OCI-LY7 (cell line): ENCODE data around the gene DLEC1. TPM values are rescaled to one million over a fixed set of nuclear protein-coding genes. Genes with fewer than 3 reads are reported as not detected.

Source experiments
- BruUV-seq: library from RNA; stranded (reverse); fragments of 400-500 nt; replicated peaks from 2 replicates; lab custom pipeline; 2021; lab: Mats Ljungman, UMichigan
- CTCF ChIA-PET: fragments of 300-600 bp; sonication (Branson Sonifier 250); formaldehyde crosslinking; loops from one replicate; lab custom pipeline; 2022; ENCODE audit warnings: antibody characterized with exemption; ENCODE audit not compliant: unreplicated experiment; lab: Charles Lee
- POLR2A ChIA-PET: fragments of 300-600 bp; sonication (Branson Sonifier 250); formaldehyde crosslinking; loops from one replicate; lab custom pipeline; 2022; ENCODE audit warnings: antibody characterized with exemption; lab: Charles Lee
- DNase-seq: peaks from one replicate; pipeline ENCODE4 v3.0.0-alpha.2; 2015; ENCODE audit warnings: low spot score
- H2AFZ ChIP-seq: fragments of 200-600 bp; sonication (generic), shearing (Covaris generic); 2 replicates; pipeline ENCODE4 v1.6.1; 2014; ENCODE audit warnings: mild to moderate bottlenecking, antibody characterized with exemption, low read length, moderate library complexity
- H3K27ac ChIP-seq: fragments of 200-600 bp; sonication (generic); 2 replicates; pipeline ENCODE4 v1.5.1; 2014; ENCODE audit warnings: mixed run types, low read depth, mild to moderate bottlenecking, moderate library complexity, low read length, inconsistent platforms; ENCODE audit not compliant: poor library complexity, severe bottlenecking
- H3K36me3 ChIP-seq: fragments of 200-600 bp; sonication (generic); 2 replicates; pipeline ENCODE4 v1.6.1; 2014; ENCODE audit warnings: mild to moderate bottlenecking, antibody characterized with exemption, low read length, moderate library complexity, mixed read lengths; ENCODE audit not compliant: insufficient read depth
- H3K4me1 ChIP-seq: fragments of 200-600 bp; sonication (generic); 2 replicates; pipeline ENCODE4 v1.5.1; 2014; ENCODE audit warnings: mild to moderate bottlenecking, low read length; ENCODE audit not compliant: insufficient read depth, poor library complexity, severe bottlenecking
- H3K4me2 ChIP-seq: fragments of 200-600 bp; sonication (generic); 2 replicates; pipeline ENCODE4 v1.6.1; 2014; ENCODE audit warnings: mild to moderate bottlenecking, low read length
- H3K4me3 ChIP-seq: fragments of 200-600 bp; sonication (generic); 2 replicates; pipeline ENCODE4 v1.5.1; 2014; ENCODE audit warnings: mild to moderate bottlenecking, low read depth, low read length; ENCODE audit not compliant: poor library complexity, severe bottlenecking
- H3K79me2 ChIP-seq: fragments of 200-600 bp; sonication (generic); 2 replicates; pipeline ENCODE4 v1.6.1; 2016; ENCODE audit warnings: low read depth, mild to moderate bottlenecking, low read length, moderate library complexity, mixed read lengths; ENCODE audit not compliant: insufficient read depth
- H3K9me2 ChIP-seq: fragments of 200-600 bp; sonication (generic); 2 replicates; pipeline ENCODE4 v1.6.1; 2016; ENCODE audit warnings: mild to moderate bottlenecking, low read length, mixed read lengths; ENCODE audit not compliant: insufficient read depth
- H3K9me3 ChIP-seq: fragments of 200-600 bp; sonication (generic); 2 replicates; pipeline ENCODE4 v1.6.1; 2014; ENCODE audit warnings: mild to moderate bottlenecking, mixed run types, low read length, mixed read lengths
- H4K20me1 ChIP-seq: fragments of 200-600 bp; sonication (generic); 2 replicates; pipeline ENCODE4 v1.6.1; 2014; ENCODE audit warnings: mild to moderate bottlenecking, antibody characterized with exemption, low read length, moderate library complexity, mixed read lengths; ENCODE audit not compliant: insufficient read depth
- CTCF ChIP-seq: fragments of 200-600 bp; sonication (generic); conservative IDR thresholded peaks from 2 replicates; pipeline ENCODE4 v1.5.1; 2014; ENCODE audit warnings: mild to moderate bottlenecking, antibody characterized with exemption, low read length, moderate library complexity, mixed read lengths
- EZH2phosphoT487 ChIP-seq: fragments of 200-600 bp; sonication (generic); IDR thresholded peaks from 2 replicates; pipeline ENCODE4 v1.6.1; 2018; ENCODE audit warnings: low read depth, borderline replicate concordance, mild to moderate bottlenecking, mixed run types, antibody characterized with exemption, low read length, moderate library complexity, mixed read lengths
- intact Hi-C: fragments of 100-400 bp; cut with micrococcal nuclease; formaldehyde crosslinking; loops from one replicate; pipeline ENCODE4 v1.10.0; 2022; ENCODE audit not compliant: unreplicated experiment
- total RNA-seq, 2 experiments: library from RNA; depleted of rRNA in 1 of 2; stranded (reverse); fragments of >200 nt in 1 of 2; shearing (Covaris generic) in 1 of 2; gene quantifications; 2 replicates each; pipeline ENCODE4 v1.2.3, GENCODE V29; 2014 to 2022

DLEC1 gene
- total RNA-seq, 2 experiments from 2014 or later = 0.13 TPM; not detected in 1

GRCh38 chr3:38054499-38055001 is 15.5 kb downstream of the DLEC1 start:
- Histone ChIP-seq H3K4me3 (no peak overlapping the region), H3K9me3 (no peaks in the 10 kb centered on the region), H3K4me2 (no peak overlapping the region), H3K9me2 (no peaks in the 10 kb centered on the region), H3K36me3 (no peaks in the 10 kb centered on the region), H4K20me1 (no peaks in the 10 kb centered on the region), H3K4me1 (no peaks in the 10 kb centered on the region), H3K79me2 (no peaks in the 10 kb centered on the region), H2AFZ (no peak overlapping the region), H3K27ac (no peak overlapping the region)
- intact Hi-C loops = no loop called here
- TF ChIP-seq EZH2phosphoT487 (no peak), CTCF (no peak)
- no peak for DNase-seq
- CTCF ChIA-PET = no interaction called here
- BruUV-seq = no TSS peak
- POLR2A ChIA-PET = no interaction called here

GRCh38 chr3:38059148-38059547 is 20.1 kb downstream of the DLEC1 start:
- TF ChIP-seq EZH2phosphoT487 (no peak), CTCF (no peak)
- Histone ChIP-seq H3K9me2 (no peaks in the 10 kb centered on the region), H3K4me2 (no peak overlapping the region), H3K79me2 (no peaks in the 10 kb centered on the region), H3K4me3 (no peak overlapping the region), H2AFZ (no peak overlapping the region), H3K9me3 (no peaks in the 10 kb centered on the region), H3K4me1 (no peaks in the 10 kb centered on the region), H3K36me3 (no peaks in the 10 kb centered on the region), H3K27ac (no peak overlapping the region), H4K20me1 (no peaks in the 10 kb centered on the region)
- ChIA-PET POLR2A (no interaction called here), CTCF (no interaction called here)
- no peak for DNase-seq
- BruUV-seq = no TSS peak
- intact Hi-C loops = no loop called here

GRCh38 chr3:38059591-38059990 is 20.6 kb downstream of the DLEC1 start:
- Histone ChIP-seq H3K27ac (no peak overlapping the region), H3K4me3 (no peak overlapping the region), H3K9me3 (no peaks in the 10 kb centered on the region), H3K4me1 (no peaks in the 10 kb centered on the region), H3K9me2 (no peaks in the 10 kb centered on the region), H3K4me2 (no peak overlapping the region), H4K20me1 (no peaks in the 10 kb centered on the region), H3K36me3 (no peaks in the 10 kb centered on the region), H2AFZ (no peak overlapping the region), H3K79me2 (no peaks in the 10 kb centered on the region)
- ChIA-PET POLR2A (no interaction called here), CTCF (no interaction called here)
- TF ChIP-seq EZH2phosphoT487 = no peak
- TF ChIP-seq CTCF = no peak
- no peak for DNase-seq
- intact Hi-C loops = no loop called here
- no TSS peak for BruUV-seq
